ENCODE data around the gene SMAD5.

DNA sequence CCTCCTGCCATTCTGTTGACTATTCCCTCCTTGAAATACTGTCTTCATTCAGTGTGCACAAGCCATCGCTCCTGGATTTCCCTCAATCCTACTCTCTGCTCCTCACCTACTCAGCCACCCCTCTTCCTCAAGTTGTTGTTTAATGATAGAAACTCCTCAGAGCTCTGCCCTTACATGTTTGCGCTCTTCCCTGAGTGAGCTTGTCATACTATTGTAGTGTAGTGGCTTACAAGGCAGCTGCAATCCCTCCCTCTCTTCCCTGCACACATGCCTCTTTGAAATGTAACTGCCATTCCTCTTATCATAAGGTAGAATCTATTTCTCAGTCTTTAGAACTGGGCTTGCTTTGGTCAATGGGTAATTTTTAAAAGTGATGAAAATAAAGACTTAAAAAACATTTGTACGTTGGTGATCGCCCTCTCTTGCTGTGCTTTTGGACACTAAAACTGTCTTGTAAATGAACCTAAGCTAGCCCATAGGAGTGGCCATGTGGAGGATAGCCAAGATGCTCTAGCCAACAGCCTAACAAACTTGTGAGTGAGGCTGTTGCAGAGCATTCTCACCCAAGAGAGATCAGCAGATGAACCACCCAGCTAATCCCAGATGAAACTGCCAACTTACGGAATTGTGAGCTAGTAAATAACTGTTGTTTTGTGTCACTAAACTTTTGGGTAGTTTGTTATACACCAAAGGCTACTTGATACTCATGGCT, 18.1 kb upstream of the SMAD5 start:
- TF ChIP-seq, protein P1, sequence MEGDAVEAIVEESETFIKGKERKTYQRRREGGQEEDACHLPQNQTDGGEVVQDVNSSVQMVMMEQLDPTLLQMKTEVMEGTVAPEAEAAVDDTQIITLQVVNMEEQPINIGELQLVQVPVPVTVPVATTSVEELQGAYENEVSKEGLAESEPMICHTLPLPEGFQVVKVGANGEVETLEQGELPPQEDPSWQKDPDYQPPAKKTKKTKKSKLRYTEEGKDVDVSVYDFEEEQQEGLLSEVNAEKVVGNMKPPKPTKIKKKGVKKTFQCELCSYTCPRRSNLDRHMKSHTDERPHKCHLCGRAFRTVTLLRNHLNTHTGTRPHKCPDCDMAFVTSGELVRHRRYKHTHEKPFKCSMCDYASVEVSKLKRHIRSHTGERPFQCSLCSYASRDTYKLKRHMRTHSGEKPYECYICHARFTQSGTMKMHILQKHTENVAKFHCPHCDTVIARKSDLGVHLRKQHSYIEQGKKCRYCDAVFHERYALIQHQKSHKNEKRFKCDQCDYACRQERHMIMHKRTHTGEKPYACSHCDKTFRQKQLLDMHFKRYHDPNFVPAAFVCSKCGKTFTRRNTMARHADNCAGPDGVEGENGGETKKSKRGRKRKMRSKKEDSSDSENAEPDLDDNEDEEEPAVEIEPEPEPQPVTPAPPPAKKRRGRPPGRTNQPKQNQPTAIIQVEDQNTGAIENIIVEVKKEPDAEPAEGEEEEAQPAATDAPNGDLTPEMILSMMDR (IDR thresholded peaks at IDR 0.05; ENCODE audit: insufficient read depth, low read depth, low read length), result no peak
- no peak for TF ChIP-seq EZH2 (IDR thresholded peaks at IDR 0.05; ENCODE audit: insufficient read depth, low read length)

All from astrocyte (in vitro differentiated cells and primary cell).